ENCODE data around the gene TEAD1. TPM values are rescaled to one million over a fixed set of nuclear protein-coding genes. Genes with fewer than 3 reads are reported as not detected.

Gene TEAD1
- total and polyA plus RNA-seq, 2 experiments from 2014 or later = 24.5 to 103 TPM

GRCh38 chr11:12826441-12826840, 152.2 kb downstream of the TEAD1 start:
- no peak overlapping the region for H3K4me3 Mint-ChIP-seq
- no peak for TF ChIP-seq ZNF114 (CRISPR knock-in tag; IDR thresholded peaks at IDR 0.05)
- TF ChIP-seq ZNF331 (CRISPR knock-in tag; IDR thresholded peaks at IDR 0.05; ENCODE audit: low read depth) = no peak
- no peak for TF ChIP-seq ETS1 (IDR thresholded peaks at IDR 0.05)
- no peak for TF ChIP-seq POLR2AphosphoS5 (IDR thresholded peaks at IDR 0.05; ENCODE audit: low read depth)
- no peak for TF ChIP-seq EZH2 (IDR thresholded peaks at IDR 0.05; ENCODE audit: low read depth, unreplicated experiment)
- TF ChIP-seq REST (IDR thresholded peaks at IDR 0.05; ENCODE audit: unreplicated experiment) = no peak
- TF ChIP-seq CREB1 (CRISPR knock-in tag; IDR thresholded peaks at IDR 0.05; ENCODE audit: low read depth) = no peak
- TF ChIP-seq EZH2phosphoT487 (IDR thresholded peaks at IDR 0.05; ENCODE audit: unreplicated experiment) = no peak
- TF ChIP-seq CTCF (conservative IDR thresholded peaks at IDR 0.05; ENCODE audit: low read depth in 2 of 2) = no peak
- no peak for TF ChIP-seq JUNB (IDR thresholded peaks at IDR 0.05; ENCODE audit: unreplicated experiment)
- no peak for TF ChIP-seq ZNF462 (CRISPR knock-in tag; IDR thresholded peaks at IDR 0.05)
- no peak for TF ChIP-seq STAT1 (IDR thresholded peaks at IDR 0.05; ENCODE audit: unreplicated experiment)
- no peak for TF ChIP-seq NANOG (IDR thresholded peaks at IDR 0.05; ENCODE audit: borderline replicate concordance)
- Histone ChIP-seq H3K4me1 (ENCODE audit: insufficient read depth) (peaks cover 82% of the 10 kb centered on the region), H2AFZ (no peak overlapping the region), H3K4me3 (no peak overlapping the region), H3K79me2 (replicated peaks; ENCODE audit: insufficient read depth) (peaks cover 73% of the 10 kb centered on the region), H3K27me3 (ENCODE audit: insufficient read depth) (no peaks in the 10 kb centered on the region), H3K9me2 (ENCODE audit: insufficient read depth) (no peaks in the 10 kb centered on the region), H3F3A (replicated peaks; ENCODE audit: low read depth) (peaks cover 11% of the 10 kb centered on the region; the same call in 1 of the 2 replicates), H3K4me2 (peak overlapping the region; percentile 73), H3K36me3 (ENCODE audit: insufficient read depth) (no peaks in the 10 kb centered on the region), H3K27ac (ENCODE audit: low read depth) (no peak overlapping the region), H4K20me1 (replicated peaks; ENCODE audit: insufficient read depth) (no peaks in the 10 kb centered on the region)
- peaks cover 89% of the 10 kb centered on the region for H3K4me1 Mint-ChIP-seq
- DNase-seq (ENCODE audit: low spot score) (no peak), ATAC-seq (no peak)
- no peak overlapping the region for H3K27ac Mint-ChIP-seq
- peaks cover 10% of the 10 kb centered on the region for H3K27me3 Mint-ChIP-seq (ENCODE audit: insufficient read depth, low read depth, poor library complexity)
- H3K9me3 Mint-ChIP-seq = no peaks in the 10 kb centered on the region
- peaks cover 5% of the 10 kb centered on the region; the same call in 1 of the 3 replicates for H3K36me3 Mint-ChIP-seq (ENCODE audit: low read depth)
